Measurements from ENCODE around the gene KIAA0513. TPM values are rescaled to one million over a fixed set of nuclear protein-coding genes. Genes with fewer than 3 reads are reported as not detected.

The KIAA0513 gene
- total and polyA plus RNA-seq, 10 donors, result 1.7 to 30.0 (median 21.9) TPM

GRCh38 chr16:85002099-85002541 lies 25.5 kb upstream of the KIAA0513 start:
- H3K27ac ChIP-seq, result peak overlapping the region; percentile 6 to 85 (median 68)
- H3K4me1 ChIP-seq, result peaks cover 0 to 100% (median 64%) of the 10 kb centered on the region in 6 donors
- TF ChIP-seq POLR2A (IDR thresholded peaks at IDR 0.05) (no peak), POLR2AphosphoS5 (IDR thresholded peaks at IDR 0.05) (no peak)
- TF ChIP-seq, protein P1, sequence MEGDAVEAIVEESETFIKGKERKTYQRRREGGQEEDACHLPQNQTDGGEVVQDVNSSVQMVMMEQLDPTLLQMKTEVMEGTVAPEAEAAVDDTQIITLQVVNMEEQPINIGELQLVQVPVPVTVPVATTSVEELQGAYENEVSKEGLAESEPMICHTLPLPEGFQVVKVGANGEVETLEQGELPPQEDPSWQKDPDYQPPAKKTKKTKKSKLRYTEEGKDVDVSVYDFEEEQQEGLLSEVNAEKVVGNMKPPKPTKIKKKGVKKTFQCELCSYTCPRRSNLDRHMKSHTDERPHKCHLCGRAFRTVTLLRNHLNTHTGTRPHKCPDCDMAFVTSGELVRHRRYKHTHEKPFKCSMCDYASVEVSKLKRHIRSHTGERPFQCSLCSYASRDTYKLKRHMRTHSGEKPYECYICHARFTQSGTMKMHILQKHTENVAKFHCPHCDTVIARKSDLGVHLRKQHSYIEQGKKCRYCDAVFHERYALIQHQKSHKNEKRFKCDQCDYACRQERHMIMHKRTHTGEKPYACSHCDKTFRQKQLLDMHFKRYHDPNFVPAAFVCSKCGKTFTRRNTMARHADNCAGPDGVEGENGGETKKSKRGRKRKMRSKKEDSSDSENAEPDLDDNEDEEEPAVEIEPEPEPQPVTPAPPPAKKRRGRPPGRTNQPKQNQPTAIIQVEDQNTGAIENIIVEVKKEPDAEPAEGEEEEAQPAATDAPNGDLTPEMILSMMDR (IDR thresholded peaks at IDR 0.05 in 8 of 11, conservative IDR thresholded peaks at IDR 0.05 in 3 of 11), result no peak
- H3K4me3 ChIP-seq, result peak overlapping the region in 5 of 8 donors; percentile 1 to 42 (median 14)
- no peaks in the 10 kb centered on the region for H3K27me3 ChIP-seq (replicated peaks in 1 of 7)
- no peak for DNase-seq
- H3K36me3 ChIP-seq, result peaks cover 0 to 49% (median 2%) of the 10 kb centered on the region in 6 donors
- WGBS, 5 donors, result 76 to 84% (median 78%) methylated on average over 10 of the region's 10 CpGs
- no peaks in the 10 kb centered on the region for H3K9me3 ChIP-seq
- intact Hi-C loops (cut with DNase I; ENCODE audit: low total_unique reads), result no loop called here

- H3K36me3 ChIP-seq, result peaks cover 0 to 49% (median 2%) of the 10 kb centered on the region in 6 donors
- peaks cover 2 to 100% (median 66%) of the 10 kb centered on the region in 6 donors for H3K4me1 ChIP-seq
- no peaks in the 10 kb centered on the region for H3K27me3 ChIP-seq (replicated peaks in 1 of 7)
- intact Hi-C loops (cut with DNase I; ENCODE audit: low total_unique reads), result no loop called here
- TF ChIP-seq POLR2AphosphoS5 (IDR thresholded peaks at IDR 0.05) (peak in 2 of 3 donors; percentile 36 to 52), POLR2A (IDR thresholded peaks at IDR 0.05) (no peak)
- TF ChIP-seq, protein P1 (IDR thresholded peaks at IDR 0.05 in 8 of 11, conservative IDR thresholded peaks at IDR 0.05 in 3 of 11), result no peak
- WGBS, 5 donors, result 36 to 66% (median 49%) methylated on average over 12 of the region's 12 CpGs
- no peaks in the 10 kb centered on the region for H3K9me3 ChIP-seq
- peak overlapping the region in 5 of 8 donors; percentile 1 to 42 (median 14) for H3K4me3 ChIP-seq
- DNase-seq, result peak; percentile 87
- H3K27ac ChIP-seq, result peak overlapping the region; percentile 6 to 85 (median 68)
Observed at GRCh38 chr16:85002608-85003007, 25.0 kb upstream of the KIAA0513 start.

GRCh38 chr16:85003076-85003475 lies 24.5 kb upstream of the KIAA0513 start:
- H3K36me3 ChIP-seq, result peaks cover 0 to 47% (median 2%) of the 10 kb centered on the region in 6 donors
- H3K9me3 ChIP-seq, result no peaks in the 10 kb centered on the region
- peak overlapping the region in 1 of 8 donors; percentile 42 for H3K4me3 ChIP-seq
- intact Hi-C loops (cut with DNase I; ENCODE audit: low total_unique reads), result no loop called here
- 75 to 92% (median 83%) methylated on average over 13 of the region's 13 CpGs for WGBS, 5 donors
- H3K27ac ChIP-seq, result peak overlapping the region in 7 of 8 donors; percentile 38 to 85 (median 68)
- TF ChIP-seq POLR2A (IDR thresholded peaks at IDR 0.05) (no peak), POLR2AphosphoS5 (IDR thresholded peaks at IDR 0.05) (no peak)
- TF ChIP-seq, protein P1 (IDR thresholded peaks at IDR 0.05 in 8 of 11, conservative IDR thresholded peaks at IDR 0.05 in 3 of 11), result no peak
- DNase-seq, result no peak
- no peaks in the 10 kb centered on the region for H3K27me3 ChIP-seq (replicated peaks in 1 of 7)
- H3K4me1 ChIP-seq, result peaks cover 6 to 100% (median 70%) of the 10 kb centered on the region in 6 donors

DNA sequence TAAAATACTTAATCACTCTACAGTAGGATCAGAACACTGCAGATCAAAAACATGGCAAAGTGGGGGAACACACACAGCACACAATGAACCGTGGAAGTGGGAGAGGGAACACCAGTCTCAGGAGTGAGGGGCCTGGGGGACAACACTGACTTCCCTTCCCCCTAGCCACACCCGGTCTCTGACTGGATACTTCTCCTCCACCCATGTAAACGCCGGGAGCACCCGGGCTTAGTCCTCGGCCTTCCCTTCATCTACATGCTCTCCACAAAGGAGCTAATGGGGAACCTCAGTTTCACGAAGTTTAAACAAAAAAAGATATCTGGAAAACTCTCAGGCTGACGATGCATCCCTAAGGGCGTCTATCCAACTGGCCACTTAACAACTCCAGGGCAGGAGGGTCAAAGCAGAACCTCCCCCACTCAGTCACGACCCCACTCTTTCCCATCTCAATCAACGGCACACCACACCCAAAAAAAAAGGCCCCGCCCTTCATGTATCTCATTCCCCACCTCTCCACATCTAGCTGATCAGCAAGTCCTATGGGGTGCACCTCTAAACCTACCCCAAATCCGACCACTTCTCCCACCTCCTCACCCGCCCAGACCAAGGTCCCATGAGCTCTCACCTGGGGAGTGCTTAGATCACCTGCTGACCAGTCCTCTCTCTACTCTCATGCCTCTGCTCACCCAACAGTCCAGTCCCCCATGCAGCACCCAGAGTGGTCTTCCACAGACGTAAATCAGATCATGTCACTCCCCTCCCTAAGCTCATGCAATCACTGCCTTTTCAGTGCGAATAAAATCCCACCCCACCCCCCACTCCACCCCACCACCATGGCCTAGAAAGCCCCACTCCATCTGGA lies 23.6 kb upstream of the KIAA0513 start:
- H3K4me3 ChIP-seq, result no peak overlapping the region
- WGBS, 5 donors, result 69 to 75% (median 75%) methylated on average over 16 of the region's 16 CpGs
- intact Hi-C loops (cut with DNase I; ENCODE audit: low total_unique reads), result no loop called here
- H3K27me3 ChIP-seq (replicated peaks in 1 of 7), result no peaks in the 10 kb centered on the region
- H3K9me3 ChIP-seq, result no peaks in the 10 kb centered on the region
- H3K4me1 ChIP-seq, result peaks cover 13 to 100% (median 78%) of the 10 kb centered on the region in 6 donors
- peak overlapping the region in 5 of 8 donors; percentile 68 to 85 (median 71) for H3K27ac ChIP-seq
- H3K36me3 ChIP-seq, result peaks cover 0 to 43% (median 2%) of the 10 kb centered on the region in 6 donors
- TF ChIP-seq, protein P1 (IDR thresholded peaks at IDR 0.05 in 8 of 11, conservative IDR thresholded peaks at IDR 0.05 in 3 of 11), result no peak
- TF ChIP-seq POLR2A (IDR thresholded peaks at IDR 0.05) (no peak), POLR2AphosphoS5 (IDR thresholded peaks at IDR 0.05) (no peak)
- DNase-seq, result no peak

All from spleen (tissue), 11 donors.